Sigmoid colon (tissue), 4 donors: ENCODE results near the gene PUS3.

ENCODE experiments used
- CTCF ChIP-seq, 4 experiments: fragments of 450-650 bp in 3 of 4; fragments of 200-600 bp in 1 of 4; IDR thresholded peaks; one replicate each; pipeline ENCODE4 v1.5.1; 2016 to 2019; ENCODE audit warnings: antibody characterized with exemption in 4 of 4, mild to moderate bottlenecking in 3 of 4, moderate library complexity in 2 of 4
- EP300 ChIP-seq, 4 donors: sonication (generic); formaldehyde crosslinking; IDR thresholded peaks; one replicate each; pipeline ENCODE4 v1.6.1; 2017; ENCODE audit warnings: antibody characterized with exemption in 4 of 4
- POLR2A ChIP-seq, 2 donors: fragments of 450-650 bp; IDR thresholded peaks; one replicate each; pipeline ENCODE4 v1.6.1; 2016; ENCODE audit warnings: antibody characterized with exemption in 2 of 2, mild to moderate bottlenecking in 2 of 2, moderate library complexity in 2 of 2
- POLR2AphosphoS5 ChIP-seq, 4 donors: sonication (generic); formaldehyde crosslinking; IDR thresholded peaks; one replicate each; pipeline ENCODE4 v1.6.1; 2017; ENCODE audit warnings: antibody characterized with exemption in 4 of 4

GRCh38 chr11:125925804-125926203 lies 22.8 kb upstream of the PUS3 start:
- no peak for TF ChIP-seq POLR2AphosphoS5 (IDR thresholded peaks at IDR 0.05)
- TF ChIP-seq CTCF (IDR thresholded peaks at IDR 0.05): no peak
- no peak for TF ChIP-seq POLR2A (IDR thresholded peaks at IDR 0.05)
- no peak for TF ChIP-seq EP300 (IDR thresholded peaks at IDR 0.05)
